ENCODE results near the gene EXOC3L4.
"Not testable (repeated sequence)": the region's sequence is repeated elsewhere in the genome, so short reads cannot be mapped to it uniquely, and the experiment has no call there.

Gene EXOC3L4

GRCh38 chr14:103094406-103095209, at the start of gene EXOC3L4:
Gene EXOC3L4 (plus strand): TSS chr14:103094725. CDS start chr14:103100220, 5,495 bp downstream.
- no peaks in the 10 kb centered on the region for H3K9me3 Mint-ChIP-seq
- H3K4me1 Mint-ChIP-seq = peaks cover 6% of the 10 kb centered on the region
- DNase-seq (ENCODE audit: low spot score in 2 of 2) = no peak
- H3K4me3 Mint-ChIP-seq = no peak within 1 kb of the TSS
- peaks cover 9% of the 10 kb centered on the region for H3K27me3 Mint-ChIP-seq
- ATAC-seq (ENCODE audit: low read depth) = no peak
- H3K27ac Mint-ChIP-seq = no peak within 1 kb of the TSS
- H3K36me3 Mint-ChIP-seq = no peaks in the 10 kb centered on the region

- Mint-ChIP-seq H3K27me3 (no peaks in the 10 kb centered on the region), H3K9me3 (no peaks in the 10 kb centered on the region), H3K27ac (peak overlapping the region; percentile 9), H3K4me1 (peaks cover 18% of the 10 kb centered on the region), H3K36me3 (peaks cover 13% of the 10 kb centered on the region), H3K4me3 (peak overlapping the region; percentile 64)
- DNase-seq (ENCODE audit: low spot score in 2 of 2) = no peak
- peak; percentile 92 for ATAC-seq (ENCODE audit: low read depth)
Measured at GRCh38 chr14:103045371-103045869, 49.1 kb upstream of the EXOC3L4 start.

- not testable (repeated sequence) for DNase-seq (ENCODE audit: low spot score in 2 of 2); H3K9me3 Mint-ChIP-seq; ATAC-seq (ENCODE audit: low read depth); H3K27ac Mint-ChIP-seq; H3K36me3 Mint-ChIP-seq; H3K27me3 Mint-ChIP-seq; H3K4me3 Mint-ChIP-seq
- peaks cover 20% of the 10 kb centered on the region for H3K4me1 Mint-ChIP-seq
Measured at GRCh38 chr14:103047453-103047852, 47.1 kb upstream of the EXOC3L4 start.

DNA sequence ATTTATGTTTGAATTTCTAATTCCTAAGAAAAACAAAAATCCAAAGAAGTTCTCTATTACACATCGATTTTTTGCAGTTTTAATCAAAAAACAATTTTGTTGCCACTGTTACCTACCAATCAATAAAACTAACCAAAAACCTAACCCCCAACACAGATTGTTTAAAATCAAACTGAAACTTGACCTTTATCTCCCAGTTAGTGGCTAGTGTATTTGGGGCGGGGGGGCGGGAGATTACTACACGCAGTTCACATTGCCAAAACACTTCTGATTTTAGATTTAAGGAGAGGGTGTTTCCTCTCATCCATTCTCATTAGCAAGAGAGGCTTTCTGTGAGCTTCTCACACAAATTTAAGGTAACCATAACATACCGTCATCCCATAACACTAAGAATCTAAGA, 43.6 kb upstream of the EXOC3L4 start:
- no peaks in the 10 kb centered on the region for H3K27me3 Mint-ChIP-seq
- no peak for ATAC-seq (ENCODE audit: low read depth)
- no peaks in the 10 kb centered on the region for H3K9me3 Mint-ChIP-seq
- H3K27ac Mint-ChIP-seq = no peak overlapping the region
- H3K4me1 Mint-ChIP-seq = peaks cover 21% of the 10 kb centered on the region
- H3K4me3 Mint-ChIP-seq = no peak overlapping the region
- DNase-seq (ENCODE audit: low spot score in 2 of 2) = no peak
- H3K36me3 Mint-ChIP-seq = peaks cover 9% of the 10 kb centered on the region

- Mint-ChIP-seq H3K9me3 (no peaks in the 10 kb centered on the region), H3K36me3 (peaks cover 9% of the 10 kb centered on the region), H3K4me3 (no peak overlapping the region), H3K4me1 (peaks cover 21% of the 10 kb centered on the region), H3K27ac (no peak overlapping the region), H3K27me3 (no peaks in the 10 kb centered on the region)
- DNase-seq (ENCODE audit: low spot score in 2 of 2) (no peak), ATAC-seq (ENCODE audit: low read depth) (no peak)
Measured at GRCh38 chr14:103052407-103052806, 42.1 kb upstream of the EXOC3L4 start.

DNA sequence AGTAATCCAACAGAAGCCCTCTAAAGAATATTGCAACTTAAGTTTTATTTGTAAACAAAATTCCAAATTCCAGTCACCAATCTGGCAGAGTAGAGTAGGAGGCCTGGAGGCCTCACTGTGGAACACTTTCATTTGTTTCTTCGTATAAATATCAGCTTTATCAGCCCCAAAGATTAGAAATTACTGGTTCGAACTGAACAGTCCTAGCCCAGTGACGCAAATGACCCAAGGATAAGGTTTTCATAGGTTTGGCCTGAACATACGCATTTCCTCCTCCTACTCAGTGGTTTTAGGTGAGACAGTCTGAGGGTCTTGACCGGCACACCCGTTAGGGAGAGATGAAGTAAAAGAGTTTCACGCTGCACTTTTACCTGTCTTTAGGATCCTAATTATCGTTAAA, 38.8 kb upstream of the EXOC3L4 start:
- DNase-seq (ENCODE audit: low spot score in 2 of 2) (no peak), ATAC-seq (ENCODE audit: low read depth) (no peak)
- Mint-ChIP-seq H3K36me3 (peaks cover 4% of the 10 kb centered on the region), H3K4me1 (peaks cover 24% of the 10 kb centered on the region), H3K27me3 (no peaks in the 10 kb centered on the region), H3K4me3 (peak overlapping the region; percentile 94), H3K9me3 (no peaks in the 10 kb centered on the region), H3K27ac (peak overlapping the region; percentile 78)

- peaks cover 4% of the 10 kb centered on the region for H3K36me3 Mint-ChIP-seq
- ATAC-seq (ENCODE audit: low read depth) (no peak), DNase-seq (ENCODE audit: low spot score in 2 of 2) (peak in 1 of 2 donors; percentile 42)
- H3K9me3 Mint-ChIP-seq = no peaks in the 10 kb centered on the region
- peak overlapping the region; percentile 94 for H3K4me3 Mint-ChIP-seq
- peaks cover 24% of the 10 kb centered on the region for H3K4me1 Mint-ChIP-seq
- peak overlapping the region; percentile 78 for H3K27ac Mint-ChIP-seq
- no peaks in the 10 kb centered on the region for H3K27me3 Mint-ChIP-seq
Measured at GRCh38 chr14:103056322-103057027, 38.0 kb upstream of the EXOC3L4 start.

- peak; percentile 16 for ATAC-seq (ENCODE audit: low read depth)
- DNase-seq (ENCODE audit: low spot score in 2 of 2) = no peak
- H3K4me3 Mint-ChIP-seq = peak overlapping the region; percentile 24
- H3K36me3 Mint-ChIP-seq = peaks cover 4% of the 10 kb centered on the region
- peak overlapping the region; percentile 78 for H3K27ac Mint-ChIP-seq
- no peaks in the 10 kb centered on the region for H3K9me3 Mint-ChIP-seq
- H3K27me3 Mint-ChIP-seq = no peaks in the 10 kb centered on the region
- peaks cover 26% of the 10 kb centered on the region for H3K4me1 Mint-ChIP-seq
Measured at GRCh38 chr14:103057028-103057371, 37.5 kb upstream of the EXOC3L4 start.

GRCh38 chr14:103057372-103058163, 37.0 kb upstream of the EXOC3L4 start, which contains the start of gene CDC42BPB:
Gene CDC42BPB (minus strand): TSS chr14:103057549. CDS start chr14:103057173, 376 bp downstream.
- peak; percentile 83 for ATAC-seq (ENCODE audit: low read depth)
- DNase-seq (ENCODE audit: low spot score in 2 of 2) = peak; percentile 63 to 72
- Mint-ChIP-seq H3K36me3 (peaks cover 4% of the 10 kb centered on the region), H3K9me3 (no peaks in the 10 kb centered on the region), H3K27me3 (no peaks in the 10 kb centered on the region), H3K4me1 (peaks cover 23% of the 10 kb centered on the region), H3K27ac (peak within 1 kb of the TSS; percentile 78), H3K4me3 (peak within 1 kb of the TSS; percentile 94)

GRCh38 chr14:103058164-103059055, 36.1 kb upstream of the EXOC3L4 start:
- H3K27ac Mint-ChIP-seq = peak overlapping the region; percentile 35
- H3K36me3 Mint-ChIP-seq = peaks cover 4% of the 10 kb centered on the region
- ATAC-seq (ENCODE audit: low read depth) (no peak), DNase-seq (ENCODE audit: low spot score in 2 of 2) (no peak)
- H3K27me3 Mint-ChIP-seq = no peaks in the 10 kb centered on the region
- H3K4me3 Mint-ChIP-seq = peak overlapping the region; percentile 55
- peaks cover 20% of the 10 kb centered on the region for H3K4me1 Mint-ChIP-seq
- H3K9me3 Mint-ChIP-seq = no peaks in the 10 kb centered on the region

GRCh38 chr14:103059556-103059955, 35.0 kb upstream of the EXOC3L4 start:
- Mint-ChIP-seq H3K9me3 (no peaks in the 10 kb centered on the region), H3K4me1 (peaks cover 22% of the 10 kb centered on the region), H3K4me3 (no peak overlapping the region), H3K27me3 (no peaks in the 10 kb centered on the region), H3K36me3 (peaks cover 2% of the 10 kb centered on the region), H3K27ac (no peak overlapping the region)
- DNase-seq (ENCODE audit: low spot score in 2 of 2) (no peak), ATAC-seq (ENCODE audit: low read depth) (no peak)

DNA sequence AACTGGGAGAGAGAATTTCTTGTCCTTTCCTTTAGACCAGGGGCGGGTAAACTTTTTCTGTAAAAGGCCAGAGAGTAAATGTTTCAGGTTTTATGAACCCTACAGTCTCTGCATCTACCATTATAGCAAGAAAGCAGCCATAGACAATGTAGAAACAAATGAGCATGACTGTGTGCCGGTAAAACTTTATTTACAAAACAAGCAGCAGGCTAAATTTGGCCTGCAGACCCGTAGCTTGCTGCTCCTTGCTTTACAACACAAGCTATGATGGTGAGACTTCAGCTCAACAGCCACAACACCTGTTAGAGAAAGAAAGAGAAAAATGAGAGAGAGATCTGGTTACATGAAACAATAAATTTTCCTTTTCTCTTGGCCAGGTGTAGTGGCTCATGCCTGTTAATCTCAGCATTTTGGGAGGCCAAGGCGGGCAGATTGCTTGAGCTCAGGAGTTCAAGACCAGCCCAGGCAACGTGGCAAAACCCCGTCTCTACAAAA, 33.0 kb upstream of the EXOC3L4 start:
- H3K27ac Mint-ChIP-seq = no peak overlapping the region
- ATAC-seq (ENCODE audit: low read depth) (no peak), DNase-seq (ENCODE audit: low spot score in 2 of 2) (no peak)
- H3K9me3 Mint-ChIP-seq = no peaks in the 10 kb centered on the region
- H3K36me3 Mint-ChIP-seq = peaks cover 1% of the 10 kb centered on the region
- no peak overlapping the region for H3K4me3 Mint-ChIP-seq
- no peaks in the 10 kb centered on the region for H3K27me3 Mint-ChIP-seq
- peaks cover 8% of the 10 kb centered on the region for H3K4me1 Mint-ChIP-seq

DNA sequence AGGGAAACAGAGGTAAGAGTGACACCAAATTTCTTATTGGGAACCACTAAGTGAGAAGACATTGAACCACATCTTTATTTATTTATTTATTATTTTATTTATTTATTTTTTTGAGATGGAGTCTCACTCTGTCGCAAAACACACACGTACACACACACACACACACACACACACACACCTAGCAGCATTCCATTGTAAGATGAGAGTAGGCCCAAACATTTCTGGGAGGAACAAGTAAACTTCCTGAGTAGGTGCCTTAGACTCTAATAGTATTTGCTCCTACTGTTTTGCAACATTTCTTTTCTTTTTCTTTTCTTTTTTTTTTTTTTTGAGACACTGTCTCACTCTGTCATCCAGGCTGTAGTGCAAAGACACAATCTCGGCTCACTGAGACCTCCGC, 30.1 kb upstream of the EXOC3L4 start:
- Mint-ChIP-seq H3K9me3 (no peaks in the 10 kb centered on the region), H3K27ac (no peak overlapping the region), H3K36me3 (no peaks in the 10 kb centered on the region), H3K4me1 (peaks cover 5% of the 10 kb centered on the region), H3K27me3 (no peaks in the 10 kb centered on the region), H3K4me3 (no peak overlapping the region)
- DNase-seq (ENCODE audit: low spot score in 2 of 2) = no peak
- ATAC-seq (ENCODE audit: low read depth) = no peak
